Uterus (tissue), 4 donors: ENCODE measurements around the gene HDGFL2. TPM values are rescaled to one million over a fixed set of nuclear protein-coding genes. Genes with fewer than 3 reads are reported as not detected.

Source experiments
- DNase-seq, 2 donors: peaks; one replicate each; pipeline ENCODE4 v3.0.0-alpha.2; 2019 to 2020
- H3K27ac ChIP-seq, 2 donors: fragments of 200-600 bp; sonication (generic); 1 replicate in 1 of 2; 2 replicates in 1 of 2; pipeline ENCODE4 v1.5.1; 2016 to 2018
- H3K27me3 ChIP-seq, 2 donors: fragments of 200-600 bp; sonication (generic); one replicate each; pipeline ENCODE4 v1.5.1; 2018 to 2019; ENCODE audit warnings: control low read depth in 1 of 2
- H3K36me3 ChIP-seq, 2 donors: fragments of 200-600 bp; sonication (generic); one replicate each; pipeline ENCODE4 v1.5.1; 2019; ENCODE audit warnings: control low read depth in 1 of 2
- H3K4me1 ChIP-seq, 2 donors: fragments of 200-600 bp; sonication (generic); one replicate each; pipeline ENCODE4 v1.5.1; 2018 to 2019; ENCODE audit warnings: control low read depth in 1 of 2
- H3K4me3 ChIP-seq, 2 donors: fragments of 200-600 bp; sonication (generic); 1 replicate in 1 of 2; 2 replicates in 1 of 2; pipeline ENCODE4 v1.5.1; 2018 to 2019; ENCODE audit warnings: mild to moderate bottlenecking in 1 of 2
- H3K9me3 ChIP-seq, 2 donors: fragments of 200-600 bp; sonication (generic); one replicate each; pipeline ENCODE4 v1.5.1; 2019; ENCODE audit warnings: control low read depth in 1 of 2
- POLR2A ChIP-seq, 2 donors: fragments of 450-650 bp; IDR thresholded peaks; one replicate each; pipeline ENCODE4 v1.6.1; 2016; ENCODE audit warnings: antibody characterized with exemption in 2 of 2, mild to moderate bottlenecking in 1 of 2, moderate library complexity in 1 of 2
- intact Hi-C: fragments of 100-400 bp; cut with DNase I; formaldehyde crosslinking; loops from one replicate; pipeline ENCODE4 v1.15.1; 2023; ENCODE audit warnings: low total_unique reads
- total RNA-seq, 4 donors: library from RNA; depleted of rRNA in 3 of 4; stranded (reverse); fragments of >200 nt in 3 of 4; gene quantifications; one replicate each; pipeline versions ENCODE4 v1.1.0 to v1.2.4, GENCODE V29; 2014 to 2023
- TF ChIP-seq, protein P1 (sequence below), 4 experiments: fragments of 200-600 bp in 2 of 4; fragments of 450-650 bp in 2 of 4; sonication (generic) in 2 of 4; IDR thresholded peaks; one replicate each; pipeline ENCODE4 v1.5.1; 2016 to 2019; ENCODE audit warnings: antibody characterized with exemption in 4 of 4, mild to moderate bottlenecking in 2 of 4, moderate library complexity in 1 of 4
- donor health status: DM: yes; HTN: yes; CAD: no.

HDGFL2 gene
- total RNA-seq, result 10 to 100 TPM in 3 of 4 donors, 1 to 10 TPM in 1; 8.5 to 65.8 (median 34.8) TPM

DNA sequence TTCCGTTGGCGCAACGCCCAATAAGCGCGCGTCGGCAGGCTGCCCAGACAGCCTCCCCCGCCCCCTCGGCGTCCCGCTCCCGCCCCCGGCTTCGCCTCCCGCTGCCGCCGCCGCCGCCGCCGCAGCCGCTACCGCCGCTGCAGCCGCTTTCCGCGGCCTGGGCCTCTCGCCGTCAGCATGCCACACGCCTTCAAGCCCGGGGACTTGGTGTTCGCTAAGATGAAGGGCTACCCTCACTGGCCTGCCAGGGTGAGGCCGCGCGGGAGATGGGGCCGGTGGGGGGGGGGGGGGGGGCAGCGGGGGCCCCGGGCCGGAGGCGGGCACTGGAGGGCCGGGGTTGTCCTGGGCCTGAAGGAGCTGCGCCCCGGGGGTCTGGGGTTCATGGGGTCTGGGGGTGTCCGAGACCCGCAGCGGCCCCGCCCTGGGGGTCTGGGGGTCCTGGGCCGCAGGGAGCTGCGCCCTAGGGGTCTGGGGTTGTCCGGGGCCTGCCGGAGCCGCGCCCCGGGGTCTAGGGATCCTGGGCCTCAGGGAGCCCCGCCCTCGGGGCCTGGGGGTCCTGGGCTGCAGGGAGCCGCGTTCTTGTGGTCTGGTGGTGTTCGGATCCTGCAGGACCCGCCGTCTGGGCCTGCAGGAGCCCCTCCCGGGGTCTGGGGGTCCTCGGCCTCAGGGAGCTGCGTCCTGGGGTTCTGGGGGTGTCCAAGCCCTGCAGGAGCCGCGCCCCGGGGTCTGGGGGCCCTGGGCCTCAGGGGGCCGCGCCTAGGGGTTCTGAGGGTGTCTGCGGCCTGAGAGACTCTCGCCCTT, at the start of gene HDGFL2:
Gene HDGFL2, plus strand, starts transcription at position 124 of the 801 bp plus-strand sequence. Its CDS starts 54 bp downstream, at position 178.
- DNase-seq, result peak in 1 of 2 donors; percentile 36
- Histone ChIP-seq H3K27me3 (no peaks in the 10 kb centered on the region), H3K4me3 (peak within 1 kb of the TSS; percentile 68 to 77), H3K36me3 (no peaks in the 10 kb centered on the region), H3K4me1 (peaks cover 0 to 9% of the 10 kb centered on the region in 2 donors), H3K9me3 (no peaks in the 10 kb centered on the region), H3K27ac (peak within 1 kb of the TSS; percentile 84)
- intact Hi-C loops, result no loop called here
- TF ChIP-seq, protein P1, sequence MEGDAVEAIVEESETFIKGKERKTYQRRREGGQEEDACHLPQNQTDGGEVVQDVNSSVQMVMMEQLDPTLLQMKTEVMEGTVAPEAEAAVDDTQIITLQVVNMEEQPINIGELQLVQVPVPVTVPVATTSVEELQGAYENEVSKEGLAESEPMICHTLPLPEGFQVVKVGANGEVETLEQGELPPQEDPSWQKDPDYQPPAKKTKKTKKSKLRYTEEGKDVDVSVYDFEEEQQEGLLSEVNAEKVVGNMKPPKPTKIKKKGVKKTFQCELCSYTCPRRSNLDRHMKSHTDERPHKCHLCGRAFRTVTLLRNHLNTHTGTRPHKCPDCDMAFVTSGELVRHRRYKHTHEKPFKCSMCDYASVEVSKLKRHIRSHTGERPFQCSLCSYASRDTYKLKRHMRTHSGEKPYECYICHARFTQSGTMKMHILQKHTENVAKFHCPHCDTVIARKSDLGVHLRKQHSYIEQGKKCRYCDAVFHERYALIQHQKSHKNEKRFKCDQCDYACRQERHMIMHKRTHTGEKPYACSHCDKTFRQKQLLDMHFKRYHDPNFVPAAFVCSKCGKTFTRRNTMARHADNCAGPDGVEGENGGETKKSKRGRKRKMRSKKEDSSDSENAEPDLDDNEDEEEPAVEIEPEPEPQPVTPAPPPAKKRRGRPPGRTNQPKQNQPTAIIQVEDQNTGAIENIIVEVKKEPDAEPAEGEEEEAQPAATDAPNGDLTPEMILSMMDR (IDR thresholded peaks at IDR 0.05), result no peak
- TF ChIP-seq POLR2A (IDR thresholded peaks at IDR 0.05), result no peak

DNA sequence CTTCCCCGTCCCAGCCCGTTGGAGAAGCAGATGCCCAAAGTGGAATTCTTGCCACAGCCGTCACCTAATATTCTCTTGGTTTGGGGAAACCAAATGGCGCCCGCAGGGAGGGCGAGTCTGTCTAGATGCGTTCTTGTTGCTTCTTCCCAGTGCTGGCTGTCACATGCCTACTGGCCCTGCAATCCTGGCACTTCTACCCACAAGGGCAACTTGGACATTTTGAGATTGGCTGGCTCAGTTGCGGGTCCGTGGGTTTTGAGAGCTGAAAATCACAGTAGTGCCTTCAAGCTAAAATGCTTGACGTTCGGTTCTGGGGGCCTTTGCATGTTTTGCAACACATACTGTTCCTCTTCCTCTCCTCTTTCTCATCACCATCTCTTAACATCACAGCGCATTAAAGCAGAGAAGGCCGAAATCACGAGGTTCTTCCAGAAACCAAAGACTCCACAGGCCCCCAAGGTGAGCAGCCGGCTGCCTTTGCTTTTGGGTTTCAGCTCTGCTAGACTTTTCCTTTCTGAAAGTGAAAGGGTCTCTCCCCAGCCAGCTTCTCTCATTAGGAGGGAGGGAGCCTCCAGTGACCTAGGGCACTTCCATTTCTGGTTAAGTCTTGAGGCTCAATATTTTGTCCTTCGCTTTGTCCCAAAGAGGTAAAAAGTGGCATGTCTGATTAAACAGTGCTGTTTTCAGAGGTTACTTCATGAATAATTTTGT, 48.5 kb upstream of the HDGFL2 start:
- no peak overlapping the region for H3K4me3 ChIP-seq
- H3K27ac ChIP-seq, result no peak overlapping the region
- intact Hi-C loops, result no loop called here
- H3K36me3 ChIP-seq, result no peaks in the 10 kb centered on the region
- no peaks in the 10 kb centered on the region for H3K4me1 ChIP-seq
- no peaks in the 10 kb centered on the region for H3K27me3 ChIP-seq
- no peak for DNase-seq
- no peaks in the 10 kb centered on the region for H3K9me3 ChIP-seq
- no peak for TF ChIP-seq POLR2A (IDR thresholded peaks at IDR 0.05)
- TF ChIP-seq, protein P1 (IDR thresholded peaks at IDR 0.05), result no peak

DNA sequence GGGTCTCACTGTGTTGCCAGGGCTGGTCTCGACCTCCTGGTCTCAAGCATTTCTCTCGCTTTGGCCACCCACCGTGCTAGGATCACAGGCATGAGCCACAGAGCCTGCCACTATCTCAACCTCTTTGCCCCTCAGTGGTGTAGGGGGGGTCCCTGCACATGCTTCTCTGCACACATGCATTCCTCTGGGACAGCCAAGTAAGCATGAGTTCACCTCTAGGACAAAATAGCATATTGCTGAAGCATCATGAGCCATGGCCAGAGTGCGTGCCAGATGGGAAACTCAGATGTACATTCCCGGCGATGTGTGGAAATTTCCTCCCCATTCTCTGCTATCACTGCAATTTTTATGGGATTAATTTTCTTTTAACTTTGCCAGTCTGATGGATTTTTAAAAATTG, 46.6 kb upstream of the HDGFL2 start:
- H3K4me1 ChIP-seq, result no peaks in the 10 kb centered on the region
- no peak overlapping the region for H3K27ac ChIP-seq
- intact Hi-C loops, result no loop called here
- H3K36me3 ChIP-seq, result no peaks in the 10 kb centered on the region
- no peaks in the 10 kb centered on the region for H3K27me3 ChIP-seq
- DNase-seq, result no peak
- no peak for TF ChIP-seq POLR2A (IDR thresholded peaks at IDR 0.05)
- TF ChIP-seq, protein P1 (IDR thresholded peaks at IDR 0.05), result no peak
- H3K4me3 ChIP-seq, result no peak overlapping the region
- H3K9me3 ChIP-seq, result no peaks in the 10 kb centered on the region

DNA sequence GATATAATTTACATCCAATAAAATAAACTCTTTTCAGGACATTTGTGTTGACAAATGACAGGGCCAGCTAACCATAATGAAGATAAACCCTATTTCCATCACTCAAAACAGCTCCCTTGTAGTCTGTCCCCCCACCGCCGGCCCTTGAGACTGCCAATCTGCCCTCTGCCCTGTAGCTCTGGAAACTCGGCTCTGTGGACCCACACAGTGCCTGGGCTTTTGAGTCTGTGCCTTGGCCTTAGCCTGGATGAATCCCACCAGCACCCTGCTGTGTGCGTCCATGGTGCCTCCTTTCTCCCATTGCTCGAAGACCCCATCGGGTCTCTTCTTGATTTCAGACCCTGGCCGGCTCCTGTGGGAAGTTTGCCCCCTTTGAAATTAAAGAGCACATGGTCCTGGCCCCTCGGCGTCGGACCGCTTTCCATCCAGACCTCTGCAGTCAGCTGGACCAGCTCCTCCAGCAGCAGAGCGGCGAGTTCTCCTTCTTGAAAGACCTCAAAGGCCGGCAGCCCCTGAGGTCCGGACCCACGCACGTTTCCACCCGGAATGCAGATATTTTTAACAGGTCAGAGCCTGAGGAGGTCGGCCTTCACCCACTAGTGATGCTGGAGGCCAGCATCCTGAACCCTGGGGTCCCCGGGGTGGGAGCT, 43.6 kb upstream of the HDGFL2 start:
- intact Hi-C loops, result no loop called here
- no peak overlapping the region for H3K27ac ChIP-seq
- no peaks in the 10 kb centered on the region for H3K9me3 ChIP-seq
- no peak overlapping the region for H3K4me3 ChIP-seq
- TF ChIP-seq, protein P1 (IDR thresholded peaks at IDR 0.05), result no peak
- no peak for TF ChIP-seq POLR2A (IDR thresholded peaks at IDR 0.05)
- H3K4me1 ChIP-seq, result no peaks in the 10 kb centered on the region
- no peak for DNase-seq
- H3K27me3 ChIP-seq, result no peaks in the 10 kb centered on the region
- no peaks in the 10 kb centered on the region for H3K36me3 ChIP-seq
